Osteocyte (in vitro differentiated cells): ENCODE data around the gene TMPRSS11F. TPM values are rescaled to one million over a fixed set of nuclear protein-coding genes. Genes with fewer than 3 reads are reported as not detected.

Experiments used
- DNase-seq: peaks from one replicate; pipeline ENCODE4 v3.0.0; 2021; ENCODE audit warnings: mixed read lengths; ENCODE audit not compliant: unreplicated experiment; ENCODE audit errors: extremely low spot score
- H3K27ac Mint-ChIP-seq: one replicate; pipeline ENCODE4 v1.8.0; 2021; ENCODE audit warnings: mild to moderate bottlenecking, mixed read lengths; ENCODE audit not compliant: unreplicated experiment
- H3K27me3 Mint-ChIP-seq: one replicate; pipeline ENCODE4 v1.8.0; 2021; ENCODE audit warnings: mixed read lengths; ENCODE audit not compliant: unreplicated experiment
- H3K36me3 Mint-ChIP-seq: one replicate; pipeline ENCODE4 v1.8.0; 2021; ENCODE audit warnings: mixed read lengths; ENCODE audit not compliant: unreplicated experiment
- H3K4me1 Mint-ChIP-seq: one replicate; pipeline ENCODE4 v1.8.0; 2021; ENCODE audit warnings: mixed read lengths; ENCODE audit not compliant: unreplicated experiment
- H3K4me3 Mint-ChIP-seq: one replicate; pipeline ENCODE4 v1.8.0; 2021; ENCODE audit warnings: mild to moderate bottlenecking, moderate library complexity, mixed read lengths; ENCODE audit not compliant: unreplicated experiment
- H3K9me3 Mint-ChIP-seq: one replicate; pipeline ENCODE4 v1.8.0; 2021; ENCODE audit warnings: mixed read lengths; ENCODE audit not compliant: unreplicated experiment
- CTCF ChIP-seq: fragments of 200-600 bp; sonication (generic); IDR thresholded peaks from 2 replicates; pipeline ENCODE4 v1.5.0; 2021; ENCODE audit warnings: antibody characterized with exemption, mild to moderate bottlenecking, moderate library complexity
- total RNA-seq: library from RNA; stranded (reverse); gene quantifications from 2 replicates; pipeline ENCODE4 v1.2.1, GENCODE V29; 2021

The TMPRSS11F gene
- total RNA-seq, 1 donor from 2014 or later: not detected

- H3K27ac Mint-ChIP-seq: no peak overlapping the region
- H3K27me3 Mint-ChIP-seq: peaks cover 6% of the 10 kb centered on the region
Observed at GRCh38 chr4:68132342-68132741, 2.7 kb upstream of the TMPRSS11F start.

GRCh38 chr4:68124262-68124661, 5.4 kb downstream of the TMPRSS11F start:
- no peaks in the 10 kb centered on the region for H3K36me3 Mint-ChIP-seq
- peaks cover 2% of the 10 kb centered on the region for H3K27me3 Mint-ChIP-seq

More at GRCh38 chr4:68132342-68132741, 2.7 kb upstream of the TMPRSS11F start:
- Mint-ChIP-seq H3K9me3 (no peaks in the 10 kb centered on the region), H3K36me3 (no peaks in the 10 kb centered on the region), H3K4me1 (no peaks in the 10 kb centered on the region), H3K4me3 (no peak overlapping the region)
- TF ChIP-seq CTCF: no peak
- DNase-seq: no peak

GRCh38 chr4:68123525-68123924, 6.1 kb downstream of the TMPRSS11F start:
- H3K27me3 Mint-ChIP-seq: no peaks in the 10 kb centered on the region
- no peak overlapping the region for H3K27ac Mint-ChIP-seq
- H3K4me1 Mint-ChIP-seq: no peaks in the 10 kb centered on the region
- no peaks in the 10 kb centered on the region for H3K36me3 Mint-ChIP-seq
- H3K9me3 Mint-ChIP-seq: no peaks in the 10 kb centered on the region
- no peak for DNase-seq
- TF ChIP-seq CTCF: no peak
- no peak overlapping the region for H3K4me3 Mint-ChIP-seq

More at GRCh38 chr4:68124262-68124661, 5.4 kb downstream of the TMPRSS11F start:
- DNase-seq: no peak
- Mint-ChIP-seq H3K4me3 (no peak overlapping the region), H3K27ac (no peak overlapping the region), H3K9me3 (no peaks in the 10 kb centered on the region), H3K4me1 (no peaks in the 10 kb centered on the region)
- TF ChIP-seq CTCF: no peak

GRCh38 chr4:68119921-68120320, 9.7 kb downstream of the TMPRSS11F start:
- H3K27ac Mint-ChIP-seq: no peak overlapping the region
- H3K4me3 Mint-ChIP-seq: no peak overlapping the region
- H3K4me1 Mint-ChIP-seq: no peaks in the 10 kb centered on the region
- H3K27me3 Mint-ChIP-seq: no peaks in the 10 kb centered on the region
- no peak for DNase-seq
- TF ChIP-seq CTCF: no peak
- H3K36me3 Mint-ChIP-seq: no peaks in the 10 kb centered on the region
- peaks cover 9% of the 10 kb centered on the region for H3K9me3 Mint-ChIP-seq

GRCh38 chr4:68110441-68110840, 19.2 kb downstream of the TMPRSS11F start:
- H3K4me1 Mint-ChIP-seq: no peaks in the 10 kb centered on the region
- DNase-seq: no peak
- peaks cover under 1% of the 10 kb centered on the region for H3K9me3 Mint-ChIP-seq
- H3K27me3 Mint-ChIP-seq: peaks cover 3% of the 10 kb centered on the region
- H3K36me3 Mint-ChIP-seq: no peaks in the 10 kb centered on the region
- TF ChIP-seq CTCF: no peak
- no peak overlapping the region for H3K27ac Mint-ChIP-seq
- H3K4me3 Mint-ChIP-seq: no peak overlapping the region
